Gastroesophageal sphincter (tissue), 3 donors: ENCODE results near the gene ZNF358.

Experiments used
- EP300 ChIP-seq: sonication (generic); formaldehyde crosslinking; IDR thresholded peaks from one replicate; pipeline ENCODE4 v1.6.1; 2017; ENCODE audit warnings: antibody characterized with exemption, mild to moderate bottlenecking
- POLR2A ChIP-seq, 2 donors: fragments of 450-650 bp; IDR thresholded peaks; one replicate each; pipeline ENCODE4 v1.6.1; 2017; ENCODE audit warnings: antibody characterized with exemption in 2 of 2, mild to moderate bottlenecking in 2 of 2, moderate library complexity in 1 of 2
- POLR2AphosphoS5 ChIP-seq: sonication (generic); formaldehyde crosslinking; IDR thresholded peaks from one replicate; pipeline ENCODE4 v1.6.1; 2017; ENCODE audit warnings: antibody characterized with exemption
- TF ChIP-seq, protein P1 (sequence below), 4 experiments: fragments of 200-600 bp in 2 of 4; fragments of 450-650 bp in 2 of 4; sonication (generic) in 1 of 4; IDR thresholded peaks; one replicate each; pipeline ENCODE4 v1.5.1; 2017 to 2019; ENCODE audit warnings: antibody characterized with exemption in 4 of 4, mild to moderate bottlenecking in 2 of 4, moderate library complexity in 2 of 4

DNA sequence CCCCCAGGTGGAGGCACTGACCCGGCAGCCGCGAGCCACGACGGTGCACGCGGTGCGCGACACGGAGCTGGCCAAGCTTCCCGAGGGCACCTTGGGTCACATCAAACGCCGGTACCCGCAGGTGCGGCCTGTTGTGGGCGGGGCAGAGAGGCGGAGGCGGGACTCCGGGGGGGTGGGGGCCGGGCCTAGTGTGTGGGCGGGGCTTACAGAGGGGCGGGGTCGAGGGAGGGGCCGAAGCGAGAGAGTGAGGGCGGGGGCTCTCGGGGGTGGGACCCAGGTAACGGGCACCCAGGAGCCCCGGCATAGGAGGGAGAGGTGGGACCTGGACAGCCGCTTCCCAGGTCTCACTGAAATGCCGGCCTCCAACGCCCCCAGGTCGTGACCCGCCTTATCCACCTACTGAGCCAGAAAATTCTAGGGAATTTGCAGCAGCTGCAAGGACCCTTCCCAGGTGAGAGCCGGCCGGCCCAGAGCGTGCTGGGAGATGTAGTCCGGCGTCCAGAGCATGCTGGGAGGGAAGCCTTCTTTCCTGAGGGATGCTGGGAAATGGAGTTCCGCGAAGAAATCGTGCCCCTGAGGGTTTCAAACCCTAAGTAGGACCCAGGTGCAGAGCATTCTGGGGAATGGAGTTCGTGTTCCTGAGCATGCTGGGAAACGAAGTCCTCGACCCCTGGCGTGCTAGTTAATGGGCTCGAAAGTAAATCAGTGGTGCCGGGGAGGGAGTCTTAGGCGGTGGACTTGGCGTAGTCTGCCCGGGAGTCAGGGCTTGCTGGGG lies 35.3 kb downstream of the ZNF358 start:
- TF ChIP-seq, protein P1, sequence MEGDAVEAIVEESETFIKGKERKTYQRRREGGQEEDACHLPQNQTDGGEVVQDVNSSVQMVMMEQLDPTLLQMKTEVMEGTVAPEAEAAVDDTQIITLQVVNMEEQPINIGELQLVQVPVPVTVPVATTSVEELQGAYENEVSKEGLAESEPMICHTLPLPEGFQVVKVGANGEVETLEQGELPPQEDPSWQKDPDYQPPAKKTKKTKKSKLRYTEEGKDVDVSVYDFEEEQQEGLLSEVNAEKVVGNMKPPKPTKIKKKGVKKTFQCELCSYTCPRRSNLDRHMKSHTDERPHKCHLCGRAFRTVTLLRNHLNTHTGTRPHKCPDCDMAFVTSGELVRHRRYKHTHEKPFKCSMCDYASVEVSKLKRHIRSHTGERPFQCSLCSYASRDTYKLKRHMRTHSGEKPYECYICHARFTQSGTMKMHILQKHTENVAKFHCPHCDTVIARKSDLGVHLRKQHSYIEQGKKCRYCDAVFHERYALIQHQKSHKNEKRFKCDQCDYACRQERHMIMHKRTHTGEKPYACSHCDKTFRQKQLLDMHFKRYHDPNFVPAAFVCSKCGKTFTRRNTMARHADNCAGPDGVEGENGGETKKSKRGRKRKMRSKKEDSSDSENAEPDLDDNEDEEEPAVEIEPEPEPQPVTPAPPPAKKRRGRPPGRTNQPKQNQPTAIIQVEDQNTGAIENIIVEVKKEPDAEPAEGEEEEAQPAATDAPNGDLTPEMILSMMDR (IDR thresholded peaks at IDR 0.05), result no peak
- TF ChIP-seq POLR2A (IDR thresholded peaks at IDR 0.05) (no peak), EP300 (no peak), POLR2AphosphoS5 (no peak)
